Large intestine (tissue), 3 donors: Measurements from ENCODE around the gene GNPDA1. TPM values are rescaled to one million over a fixed set of nuclear protein-coding genes. Genes with fewer than 3 reads are reported as not detected.

Source experiments
- DNase-seq, 2 donors: peaks; one replicate each; pipeline versions ENCODE4 v3.0.0 to v3.0.0-alpha.2; 2013
- H3K27ac ChIP-seq: one replicate; pipeline ENCODE4 v1.5.1; 2013; ENCODE audit warnings: low read length
- H3K27me3 ChIP-seq: 2 replicates; pipeline ENCODE4 v1.6.1; 2013; ENCODE audit warnings: low read length; ENCODE audit not compliant: control insufficient read depth, insufficient read depth
- H3K36me3 ChIP-seq: 2 replicates; pipeline ENCODE4 v1.6.1; 2013; ENCODE audit warnings: low read length; ENCODE audit not compliant: control insufficient read depth, insufficient read depth
- H3K4me1 ChIP-seq: one replicate; pipeline ENCODE4 v1.6.1; 2013; ENCODE audit warnings: low read length; ENCODE audit not compliant: control insufficient read depth, insufficient read depth
- H3K4me3 ChIP-seq: one replicate; pipeline ENCODE4 v1.5.1; 2013; ENCODE audit warnings: low read length
- H3K9me3 ChIP-seq: one replicate; pipeline ENCODE4 v1.6.1; 2013; ENCODE audit warnings: mild to moderate bottlenecking, low read depth, low read length, moderate library complexity; ENCODE audit not compliant: control insufficient read depth
- WGBS: methylation state at CpG from one replicate; pipeline ENCODE4 v1.1.5; 2013; ENCODE audit warnings: low lambda C conversion rate; ENCODE audit not compliant: insufficient coverage; 5-methylcytosine and 5-hydroxymethylcytosine counted together
- polyA plus RNA-seq: library from polyadenylated mRNA; unstranded; fragments of 120-200 nt; gene quantifications from one replicate; pipeline ENCODE4 v1.2.1, GENCODE V29; 2013

GNPDA1 gene
- polyA plus RNA-seq, 1 donor: 117 TPM

GRCh38 chr5:142012186-142012785, 541 bp downstream of the GNPDA1 start:
- peak in 1 of 2 donors; percentile 45 for DNase-seq
- Histone ChIP-seq H3K36me3 (peaks cover 11% of the 10 kb centered on the region), H3K27ac (peak overlapping the region; percentile 61), H3K4me3 (peak overlapping the region; percentile 76), H3K27me3 (no peaks in the 10 kb centered on the region), H3K9me3 (no peaks in the 10 kb centered on the region), H3K4me1 (peaks cover 13% of the 10 kb centered on the region)
- WGBS: no CpG with 5 or more reads among the region's 18 CpGs

GRCh38 chr5:142011572-142012185, 1.1 kb downstream of the GNPDA1 start:
- Histone ChIP-seq H3K27ac (no peak overlapping the region), H3K9me3 (no peaks in the 10 kb centered on the region), H3K4me3 (peak overlapping the region; percentile 76), H3K4me1 (peaks cover 13% of the 10 kb centered on the region), H3K27me3 (no peaks in the 10 kb centered on the region), H3K36me3 (peaks cover 11% of the 10 kb centered on the region)
- WGBS: no CpG with 5 or more reads among the region's 9 CpGs
- peak in 1 of 2 donors; percentile 21 for DNase-seq

- Histone ChIP-seq H3K27me3 (no peaks in the 10 kb centered on the region), H3K4me1 (peaks cover 13% of the 10 kb centered on the region), H3K27ac (no peak overlapping the region), H3K9me3 (no peaks in the 10 kb centered on the region), H3K4me3 (no peak overlapping the region), H3K36me3 (peaks cover 27% of the 10 kb centered on the region)
- no peak for DNase-seq
- no CpG with 5 or more reads among the region's 4 CpGs for WGBS
These were observed 2.9 kb downstream of the GNPDA1 start for GRCh38 chr5:142009886-142010285.

GRCh38 chr5:142008813-142009212, 4.0 kb downstream of the GNPDA1 start:
- Histone ChIP-seq H3K4me3 (no peak overlapping the region), H3K36me3 (peaks cover 35% of the 10 kb centered on the region), H3K27ac (no peak overlapping the region), H3K9me3 (no peaks in the 10 kb centered on the region), H3K4me1 (peaks cover 8% of the 10 kb centered on the region), H3K27me3 (no peaks in the 10 kb centered on the region)
- no peak for DNase-seq

GRCh38 chr5:142007237-142007544, 5.6 kb downstream of the GNPDA1 start:
- 100% methylated on average over 1 of the region's 1 CpG for WGBS
- no peaks in the 10 kb centered on the region for H3K27me3 ChIP-seq
- H3K4me1 ChIP-seq: no peaks in the 10 kb centered on the region
- H3K36me3 ChIP-seq: peaks cover 48% of the 10 kb centered on the region
- no peak overlapping the region for H3K27ac ChIP-seq
- no peak for DNase-seq
- no peak overlapping the region for H3K4me3 ChIP-seq
- no peaks in the 10 kb centered on the region for H3K9me3 ChIP-seq

GRCh38 chr5:142006363-142007236, 6.2 kb downstream of the GNPDA1 start:
- Histone ChIP-seq H3K36me3 (peaks cover 54% of the 10 kb centered on the region), H3K4me3 (no peak overlapping the region), H3K9me3 (no peaks in the 10 kb centered on the region), H3K27me3 (no peaks in the 10 kb centered on the region), H3K27ac (no peak overlapping the region), H3K4me1 (no peaks in the 10 kb centered on the region)
- WGBS: 100% methylated on average over 2 of the region's 3 CpGs
- no peak for DNase-seq

GRCh38 chr5:142003266-142003800, 9.5 kb downstream of the GNPDA1 start:
- H3K27me3 ChIP-seq: no peaks in the 10 kb centered on the region
- H3K4me3 ChIP-seq: no peak overlapping the region
- no peak for DNase-seq
- WGBS: no CpG with 5 or more reads among the region's 2 CpGs
- H3K4me1 ChIP-seq: no peaks in the 10 kb centered on the region
- peaks cover 60% of the 10 kb centered on the region for H3K36me3 ChIP-seq
- no peak overlapping the region for H3K27ac ChIP-seq
- H3K9me3 ChIP-seq: no peaks in the 10 kb centered on the region

GRCh38 chr5:142000704-142001484, 11.9 kb downstream of the GNPDA1 start:
- H3K27ac ChIP-seq: no peak overlapping the region
- WGBS: no CpG with 5 or more reads among the region's 6 CpGs
- DNase-seq: no peak
- H3K9me3 ChIP-seq: no peaks in the 10 kb centered on the region
- no peak overlapping the region for H3K4me3 ChIP-seq
- H3K4me1 ChIP-seq: peaks cover 6% of the 10 kb centered on the region
- H3K27me3 ChIP-seq: no peaks in the 10 kb centered on the region
- H3K36me3 ChIP-seq: peaks cover 52% of the 10 kb centered on the region

- H3K4me3 ChIP-seq: no peak overlapping the region
- DNase-seq: no peak
- 82% methylated on average over 1 of the region's 1 CpG for WGBS
- no peak overlapping the region for H3K27ac ChIP-seq
- no peaks in the 10 kb centered on the region for H3K9me3 ChIP-seq
- peaks cover 46% of the 10 kb centered on the region for H3K36me3 ChIP-seq
- peaks cover 6% of the 10 kb centered on the region for H3K4me1 ChIP-seq
- H3K27me3 ChIP-seq: no peaks in the 10 kb centered on the region
These were observed 12.7 kb downstream of the GNPDA1 start for GRCh38 chr5:142000173-142000572.
